GM12878 (cell line): ENCODE data around the gene LTA. TPM values are rescaled to one million over a fixed set of nuclear protein-coding genes. Genes with fewer than 3 reads are reported as not detected.

Experiments
- BRCA1 ChIP-seq: IDR thresholded peaks from 2 replicates; pipeline ENCODE4 v1.6.1; 2011; ENCODE audit warnings: low read depth, low read length, improper control_type of control experiment
- CREB1 ChIP-seq: IDR thresholded peaks from 2 replicates; pipeline ENCODE4 v1.6.1; 2012; ENCODE audit warnings: low read depth, mild to moderate bottlenecking, inconsistent platforms
- CTCF ChIP-seq, 3 experiments: IDR thresholded peaks in 2 of 3; conservative IDR thresholded peaks in 1 of 3; 2 replicates each; pipeline ENCODE4 v1.5.1; 2011; ENCODE audit warnings: low read depth in 3 of 3, low read length in 3 of 3, mild to moderate bottlenecking in 3 of 3, control low read depth in 2 of 3, moderate library complexity in 2 of 3, inconsistent platforms in 1 of 3, mixed read lengths in 1 of 3; ENCODE audit not compliant: control insufficient read depth in 2 of 3, insufficient read depth in 1 of 3; ENCODE audit errors: extremely low read depth in 1 of 3
- DPF2 ChIP-seq: fragments of 450-650 bp; IDR thresholded peaks from 2 replicates; pipeline ENCODE4 v1.6.1; 2017; ENCODE audit warnings: mild to moderate bottlenecking
- E2F4 ChIP-seq: IDR thresholded peaks from 2 replicates; pipeline ENCODE4 v1.6.1; 2012; ENCODE audit warnings: low read depth, low read length, improper control_type of control experiment
- E2F8 ChIP-seq: fragments of 450-650 bp; IDR thresholded peaks from 2 replicates; pipeline ENCODE4 v1.6.1; 2018; ENCODE audit warnings: mild to moderate bottlenecking, low read depth, moderate library complexity; ENCODE audit not compliant: partially characterized antibody
- GABPA ChIP-seq: IDR thresholded peaks from 2 replicates; pipeline ENCODE4 v1.6.1; 2014; ENCODE audit warnings: antibody characterized with exemption, low read depth, mild to moderate bottlenecking, inconsistent platforms
- IRF3 ChIP-seq: fragments of 450-650 bp; IDR thresholded peaks from 2 replicates; pipeline ENCODE4 v1.6.1; 2014; ENCODE audit warnings: mild to moderate bottlenecking
- JUND ChIP-seq: IDR thresholded peaks from 2 replicates; pipeline ENCODE4 v1.6.1; 2012; ENCODE audit warnings: low read depth, mild to moderate bottlenecking, low read length, improper control_type of control experiment, moderate library complexity
- POLR2AphosphoS2 ChIP-seq: IDR thresholded peaks from 2 replicates; pipeline ENCODE4 v1.6.1; 2011; ENCODE audit warnings: low read depth, mild to moderate bottlenecking, low read length, improper control_type of control experiment, moderate library complexity
- POU2F2 ChIP-seq: IDR thresholded peaks from 3 replicates; pipeline ENCODE4 v1.6.1; 2011; ENCODE audit warnings: low read depth, mild to moderate bottlenecking, low read length, borderline replicate concordance
- RELA ChIP-seq: fragments of 450-650 bp; IDR thresholded peaks from 2 replicates; pipeline ENCODE4 v1.8.0; 2014; ENCODE audit warnings: borderline replicate concordance; ENCODE audit not compliant: partially characterized antibody
- SIN3A ChIP-seq: IDR thresholded peaks from 2 replicates; pipeline ENCODE4 v1.6.1; 2012; ENCODE audit warnings: low read depth, low read length, improper control_type of control experiment
- SMARCA5 ChIP-seq: fragments of 450-650 bp; IDR thresholded peaks from 2 replicates; pipeline ENCODE4 v1.6.1; 2017; ENCODE audit warnings: mild to moderate bottlenecking
- SP1 ChIP-seq: IDR thresholded peaks from one replicate; pipeline ENCODE4 v1.6.1; 2011; ENCODE audit warnings: low read depth, low read length
- SUPT20H ChIP-seq: IDR thresholded peaks from 2 replicates; pipeline ENCODE4 v1.6.1; 2011; ENCODE audit warnings: low read depth, mild to moderate bottlenecking, low read length, moderate library complexity, borderline replicate concordance; ENCODE audit not compliant: control insufficient read depth
- ZBTB40 ChIP-seq: fragments of 450-650 bp; IDR thresholded peaks from 2 replicates; pipeline ENCODE4 v1.6.1; 2016; ENCODE audit warnings: mild to moderate bottlenecking, moderate library complexity, borderline replicate concordance
- polyA plus RNA-seq, 11 experiments: library from polyadenylated mRNA; depleted of rRNA in 4 of 11; unstranded in 6 of 11; stranded (reverse) in 5 of 11; fragments of >200 nt; fragmentation: Nextera tagmentation in 4 of 11; fragmentation: Illumina TruSeq in 1 of 11; extraction: Ambion mirVana in 4 of 11; extraction: Trizol in 1 of 11; gene quantifications; 1 replicate in 1 of 11; 2 replicates in 10 of 11; pipeline versions ENCODE4 v1.2.1 to v1.2.3, GENCODE V29; 2011 to 2016; ENCODE audit warnings: inconsistent platforms in 2 of 11, missing spikeins in 2 of 11, low read depth in 1 of 11
- total RNA-seq, 4 experiments: library from RNA; depleted of rRNA in 3 of 4; stranded (reverse); fragments of >200 nt in 3 of 4; fragmentation: Illumina TruSeq in 1 of 4; extraction: Trizol in 1 of 4; gene quantifications; 2 replicates each; pipeline versions ENCODE4 v1.2.1 to v1.2.3, GENCODE V29; 2013 to 2021

Gene LTA
- total and polyA plus RNA-seq, 10 of the 15 experiments (the other 5 are each of a cell fraction or from before 2014, with no cell fraction given): 27.5 to 100 (median 75.1) TPM

- peak; percentile 70; the same call in 1 of the 2 replicates for TF ChIP-seq SIN3A
- TF ChIP-seq IRF3: no peak
- 0 out of 2 replicates have a peak, but pooled peaks have one; percentile 23 for TF ChIP-seq DPF2
- peak; percentile 98 for TF ChIP-seq POU2F2
- TF ChIP-seq SP1: no peak
- no peak for TF ChIP-seq E2F4
- TF ChIP-seq E2F8: no peak
- no peak for TF ChIP-seq CTCF (IDR thresholded peaks at IDR 0.05 in 2 of 3, conservative IDR thresholded peaks at IDR 0.05 in 1 of 3; ENCODE audit: control insufficient read depth in 2 of 3, extremely low read depth in 1 of 3, insufficient read depth in 1 of 3, low read depth in 3 of 3, low read length in 3 of 3)
- TF ChIP-seq RELA: peak; percentile 51
- no peak for TF ChIP-seq CREB1
- TF ChIP-seq BRCA1: no peak
- TF ChIP-seq POLR2AphosphoS2: peak; percentile 96
- no peak for TF ChIP-seq ZBTB40
- TF ChIP-seq SMARCA5: 0 out of 2 replicates have a peak, but pooled peaks have one; percentile 1
- no peak for TF ChIP-seq JUND
- no peak for TF ChIP-seq SUPT20H
- TF ChIP-seq GABPA: no peak
Measured at GRCh38 chr6:31575335-31575901, 3.3 kb downstream of the LTA start, which contains the start of gene TNF (continued).
